ENCODE measurements around the gene KMT2C. TPM values are rescaled to one million over a fixed set of nuclear protein-coding genes. Genes with fewer than 3 reads are reported as not detected.
"Not testable (repeated sequence)": the region's sequence is repeated elsewhere in the genome, so short reads cannot be mapped to it uniquely, and the experiment has no call there.

KMT2C gene
- total RNA-seq, 5 donors from 2014 or later (not counting 1 experiment from before 2014, with no cell fraction given), result 90.8 to 134 (median 116) TPM

DNA sequence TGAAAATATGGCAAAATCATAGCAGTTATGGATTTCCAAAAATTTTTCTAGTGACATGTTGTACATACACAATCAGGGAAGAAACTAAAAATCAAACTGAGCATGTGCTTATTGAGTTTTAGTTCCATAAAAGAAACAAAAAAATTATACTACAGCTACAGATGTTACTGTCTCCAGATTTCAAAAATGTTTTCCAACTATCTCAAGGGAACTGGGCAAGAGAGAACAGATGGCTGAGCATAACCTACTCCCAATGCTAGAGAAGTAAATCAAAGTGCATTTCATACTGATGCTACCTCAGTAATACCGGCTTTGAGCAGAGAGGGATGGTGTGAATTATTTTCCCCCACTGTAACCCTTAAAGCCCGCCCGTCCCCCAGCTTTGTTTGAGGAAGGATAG is 40.7 kb upstream of the KMT2C start:
- CTCF ChIA-PET, result no interaction called here
- H3K4me1 Mint-ChIP-seq, result no peaks in the 10 kb centered on the region
- H3K9me3 Mint-ChIP-seq, result no peaks in the 10 kb centered on the region
- ATAC-seq (replicated peaks in 1 of 4) (no peak), DNase-seq (no peak)
- no peak overlapping the region for H3K4me3 Mint-ChIP-seq
- Histone ChIP-seq H3K36me3 (ENCODE audit: control insufficient read depth in 2 of 2, extremely low read depth in 1 of 2, insufficient read depth in 1 of 2, low read length in 1 of 2) (no peaks in the 10 kb centered on the region), H3K4me1 (ENCODE audit: control insufficient read depth in 1 of 2, extremely low read depth in 1 of 2, insufficient read depth in 2 of 2, low read length in 2 of 2) (no peaks in the 10 kb centered on the region), H3K27ac (ENCODE audit: low read length) (no peak overlapping the region), H3K27me3 (replicated peaks in 1 of 2; ENCODE audit: control insufficient read depth in 2 of 2, extremely low read depth in 1 of 2, insufficient read depth in 2 of 2, low read length in 1 of 2) (no peaks in the 10 kb centered on the region), H3K4me3 (ENCODE audit: control insufficient read depth in 1 of 2, extremely low read depth in 1 of 2, low read length in 1 of 2) (no peak overlapping the region), H3K9me3 (no peaks in the 10 kb centered on the region)
- no peaks in the 10 kb centered on the region for H3K36me3 Mint-ChIP-seq
- no CpG with 5 or more reads among the region's 3 CpGs for WGBS (ENCODE audit: insufficient coverage)
- POLR2A ChIA-PET, result no interaction called here
- no peaks in the 10 kb centered on the region for H3K27me3 Mint-ChIP-seq
- no peak overlapping the region for H3K27ac Mint-ChIP-seq

DNA sequence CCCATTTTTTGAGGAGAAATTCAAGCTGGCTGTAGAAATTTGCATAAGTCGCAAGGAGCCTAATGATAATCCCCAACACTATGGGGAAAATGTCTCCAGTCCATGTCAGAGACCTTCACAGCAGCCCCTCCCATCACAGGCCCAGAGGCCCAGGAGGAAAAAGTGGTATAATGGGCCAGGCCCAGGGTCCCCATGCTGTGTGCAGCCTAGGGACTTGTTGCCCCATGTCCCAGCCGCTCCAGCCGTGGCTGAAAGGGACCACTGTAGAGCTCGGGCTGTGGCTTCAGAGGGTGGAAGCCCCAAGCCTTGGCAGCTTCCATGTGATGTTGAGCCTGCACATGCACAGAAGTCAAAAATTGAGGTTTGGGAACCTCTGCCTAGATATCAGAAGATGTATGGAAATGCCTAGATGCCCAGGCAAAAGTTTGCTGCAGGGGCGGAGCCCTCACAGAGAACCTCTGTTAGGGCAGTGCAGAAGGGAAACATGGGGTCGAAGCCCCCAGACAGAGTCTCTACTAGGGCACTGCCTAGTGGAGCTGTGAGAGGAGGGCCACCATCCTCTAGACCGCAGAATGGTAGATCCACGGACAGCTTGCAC is 35.3 kb upstream of the KMT2C start:
- H3K36me3 ChIP-seq (ENCODE audit: control insufficient read depth in 2 of 2, extremely low read depth in 1 of 2, insufficient read depth in 1 of 2, low read length in 1 of 2); CTCF ChIA-PET; H3K9me3 ChIP-seq; ATAC-seq (replicated peaks in 1 of 4); H3K4me1 Mint-ChIP-seq; H3K4me3 ChIP-seq (ENCODE audit: control insufficient read depth in 1 of 2, extremely low read depth in 1 of 2, low read length in 1 of 2); H3K27me3 ChIP-seq (replicated peaks in 1 of 2; ENCODE audit: control insufficient read depth in 2 of 2, extremely low read depth in 1 of 2, insufficient read depth in 2 of 2, low read length in 1 of 2); POLR2A ChIA-PET; H3K4me3 Mint-ChIP-seq; H3K27me3 Mint-ChIP-seq; H3K27ac ChIP-seq (ENCODE audit: low read length); DNase-seq; H3K27ac Mint-ChIP-seq; H3K36me3 Mint-ChIP-seq; H3K4me1 ChIP-seq (ENCODE audit: control insufficient read depth in 1 of 2, extremely low read depth in 1 of 2, insufficient read depth in 2 of 2, low read length in 2 of 2): not testable (repeated sequence)
- 100% methylated on average over 4 of the region's 8 CpGs for WGBS (ENCODE audit: insufficient coverage)
- peaks cover 0 to 12% (median 4%) of the 10 kb centered on the region in 3 donors for H3K9me3 Mint-ChIP-seq

GRCh38 chr7:152470251-152471022 is 34.6 kb upstream of the KMT2C start:
- H3K27ac ChIP-seq (ENCODE audit: low read length); H3K4me3 ChIP-seq (ENCODE audit: control insufficient read depth in 1 of 2, extremely low read depth in 1 of 2, low read length in 1 of 2); H3K9me3 ChIP-seq; H3K27me3 Mint-ChIP-seq; DNase-seq; H3K4me3 Mint-ChIP-seq; ATAC-seq (replicated peaks in 1 of 4); H3K27ac Mint-ChIP-seq; H3K27me3 ChIP-seq (replicated peaks in 1 of 2; ENCODE audit: control insufficient read depth in 2 of 2, extremely low read depth in 1 of 2, insufficient read depth in 2 of 2, low read length in 1 of 2); H3K4me1 Mint-ChIP-seq; H3K36me3 ChIP-seq (ENCODE audit: control insufficient read depth in 2 of 2, extremely low read depth in 1 of 2, insufficient read depth in 1 of 2, low read length in 1 of 2); CTCF ChIA-PET; H3K4me1 ChIP-seq (ENCODE audit: control insufficient read depth in 1 of 2, extremely low read depth in 1 of 2, insufficient read depth in 2 of 2, low read length in 2 of 2); H3K36me3 Mint-ChIP-seq: not testable (repeated sequence)
- 72% methylated on average over 7 of the region's 7 CpGs for WGBS (ENCODE audit: insufficient coverage)
- peaks cover 0 to 12% (median 4%) of the 10 kb centered on the region in 3 donors for H3K9me3 Mint-ChIP-seq
- POLR2A ChIA-PET, result interaction anchor here in 1 of 2 donors (0.7 kb wide), 1 partner anchor 290 kb away, joined by 5 read pairs; no protein-coding TSS in a partner anchor

DNA sequence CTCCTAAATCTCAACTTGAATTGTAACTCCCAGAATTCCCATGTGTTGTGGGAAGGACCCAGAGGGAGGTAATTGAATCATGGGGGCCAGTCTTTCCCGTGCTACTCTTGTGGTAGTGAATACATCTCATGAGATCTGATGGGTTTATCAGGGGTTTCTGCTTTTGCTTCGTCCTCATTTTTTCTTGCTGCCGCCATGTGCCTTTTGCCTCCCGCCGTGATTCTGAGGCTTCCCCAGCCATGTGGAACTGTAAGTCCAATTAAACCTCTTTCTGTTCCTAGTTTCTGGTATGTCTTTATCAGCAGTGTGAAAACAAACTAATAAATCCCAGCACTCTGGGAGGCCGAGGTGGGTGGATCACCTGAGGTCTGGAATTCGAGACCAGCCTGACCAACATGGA is 33.8 kb upstream of the KMT2C start:
- H3K4me1 Mint-ChIP-seq; H3K36me3 ChIP-seq (ENCODE audit: control insufficient read depth in 2 of 2, extremely low read depth in 1 of 2, insufficient read depth in 1 of 2, low read length in 1 of 2); H3K4me3 ChIP-seq (ENCODE audit: control insufficient read depth in 1 of 2, extremely low read depth in 1 of 2, low read length in 1 of 2); H3K27ac Mint-ChIP-seq; ATAC-seq (replicated peaks in 1 of 4); CTCF ChIA-PET; H3K4me3 Mint-ChIP-seq; H3K27me3 ChIP-seq (replicated peaks in 1 of 2; ENCODE audit: control insufficient read depth in 2 of 2, extremely low read depth in 1 of 2, insufficient read depth in 2 of 2, low read length in 1 of 2); H3K36me3 Mint-ChIP-seq; H3K27ac ChIP-seq (ENCODE audit: low read length); DNase-seq; H3K9me3 ChIP-seq; POLR2A ChIA-PET; H3K4me1 ChIP-seq (ENCODE audit: control insufficient read depth in 1 of 2, extremely low read depth in 1 of 2, insufficient read depth in 2 of 2, low read length in 2 of 2); H3K27me3 Mint-ChIP-seq: not testable (repeated sequence)
- no CpG with 5 or more reads among the region's 7 CpGs for WGBS (ENCODE audit: insufficient coverage)
- H3K9me3 Mint-ChIP-seq, result peaks cover 0 to 12% (median 4%) of the 10 kb centered on the region in 3 donors

- no peaks in the 10 kb centered on the region for H3K9me3 ChIP-seq
- peaks cover 6 to 11% of the 10 kb centered on the region in 2 experiments for H3K4me1 ChIP-seq (ENCODE audit: control insufficient read depth in 1 of 2, extremely low read depth in 1 of 2, insufficient read depth in 2 of 2, low read length in 2 of 2)
- DNase-seq (no peak), ATAC-seq (replicated peaks in 1 of 4) (no peak)
- no peak overlapping the region for H3K27ac ChIP-seq (ENCODE audit: low read length)
- H3K27me3 ChIP-seq (replicated peaks in 1 of 2; ENCODE audit: control insufficient read depth in 2 of 2, extremely low read depth in 1 of 2, insufficient read depth in 2 of 2, low read length in 1 of 2), result peaks cover 0 to 3% of the 10 kb centered on the region in 2 experiments
- 67% methylated on average over 1 of the region's 9 CpGs for WGBS (ENCODE audit: insufficient coverage)
- Mint-ChIP-seq H3K36me3 (peaks cover 7% of the 10 kb centered on the region), H3K27me3 (no peaks in the 10 kb centered on the region), H3K27ac (no peak overlapping the region), H3K4me3 (no peak overlapping the region), H3K4me1 (peaks cover 11 to 15% (median 12%) of the 10 kb centered on the region in 3 donors), H3K9me3 (peaks cover 0 to 12% (median 4%) of the 10 kb centered on the region in 3 donors)
- no peak overlapping the region for H3K4me3 ChIP-seq (ENCODE audit: control insufficient read depth in 1 of 2, extremely low read depth in 1 of 2, low read length in 1 of 2)
- POLR2A ChIA-PET, result no interaction called here
- no peaks in the 10 kb centered on the region for H3K36me3 ChIP-seq (ENCODE audit: control insufficient read depth in 2 of 2, extremely low read depth in 1 of 2, insufficient read depth in 1 of 2, low read length in 1 of 2)
- CTCF ChIA-PET, result interaction anchor here in 1 of 2 donors (0.8 kb wide), 1 partner anchor 131 kb away, joined by 4 read pairs; no protein-coding TSS in a partner anchor
Observed at GRCh38 chr7:152467225-152467624, 31.4 kb upstream of the KMT2C start.

DNA sequence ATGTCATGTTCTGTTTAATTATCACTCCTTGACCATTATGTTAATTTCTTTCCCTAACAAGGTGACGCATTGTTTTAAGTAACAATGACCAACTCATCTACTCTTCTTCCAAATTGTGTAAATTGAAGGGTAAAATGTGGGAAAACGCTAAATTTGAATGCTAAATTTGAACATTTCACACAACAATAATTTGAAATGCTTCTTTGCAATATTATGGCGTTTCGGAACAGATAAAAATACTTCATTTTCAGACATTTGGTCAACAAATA is 29.2 kb upstream of the KMT2C start:
- DNase-seq (no peak), ATAC-seq (replicated peaks in 1 of 4) (no peak)
- Histone ChIP-seq H3K27ac (ENCODE audit: low read length) (no peak overlapping the region), H3K4me3 (ENCODE audit: control insufficient read depth in 1 of 2, extremely low read depth in 1 of 2, low read length in 1 of 2) (peak overlapping the region; percentile 54 to 89), H3K9me3 (no peaks in the 10 kb centered on the region), H3K4me1 (ENCODE audit: control insufficient read depth in 1 of 2, extremely low read depth in 1 of 2, insufficient read depth in 2 of 2, low read length in 2 of 2) (peaks cover 6 to 11% of the 10 kb centered on the region in 2 experiments), H3K36me3 (ENCODE audit: control insufficient read depth in 2 of 2, extremely low read depth in 1 of 2, insufficient read depth in 1 of 2, low read length in 1 of 2) (no peaks in the 10 kb centered on the region), H3K27me3 (replicated peaks in 1 of 2; ENCODE audit: control insufficient read depth in 2 of 2, extremely low read depth in 1 of 2, insufficient read depth in 2 of 2, low read length in 1 of 2) (no peaks in the 10 kb centered on the region)
- no peaks in the 10 kb centered on the region for H3K36me3 Mint-ChIP-seq
- H3K27ac Mint-ChIP-seq, result peak overlapping the region; percentile 84
- no peaks in the 10 kb centered on the region for H3K27me3 Mint-ChIP-seq
- H3K4me1 Mint-ChIP-seq, result peaks cover 11 to 15% (median 12%) of the 10 kb centered on the region in 3 donors
- H3K9me3 Mint-ChIP-seq, result peaks cover 0 to under 1% (median 0%) of the 10 kb centered on the region in 3 donors
- H3K4me3 Mint-ChIP-seq, result peak overlapping the region; percentile 83 to 88 (median 88)
- POLR2A ChIA-PET, result interaction anchor here in 1 of 2 donors (0.6 kb wide), 2 partner anchors 13 to 425 kb away, joined by 3 read pairs; no protein-coding TSS in a partner anchor
- CTCF ChIA-PET, result no interaction called here
- WGBS (ENCODE audit: insufficient coverage), result no CpG with 5 or more reads among the region's 4 CpGs

All from T-cell (primary cell).